ENCODE data around the gene CDKN1B. TPM values are rescaled to one million over a fixed set of nuclear protein-coding genes. Genes with fewer than 3 reads are reported as not detected.

Gene CDKN1B
- total and polyA plus RNA-seq, 2 of the 4 experiments (the other 2 are of a cell fraction): 13.9 to 17.4 TPM

DNA sequence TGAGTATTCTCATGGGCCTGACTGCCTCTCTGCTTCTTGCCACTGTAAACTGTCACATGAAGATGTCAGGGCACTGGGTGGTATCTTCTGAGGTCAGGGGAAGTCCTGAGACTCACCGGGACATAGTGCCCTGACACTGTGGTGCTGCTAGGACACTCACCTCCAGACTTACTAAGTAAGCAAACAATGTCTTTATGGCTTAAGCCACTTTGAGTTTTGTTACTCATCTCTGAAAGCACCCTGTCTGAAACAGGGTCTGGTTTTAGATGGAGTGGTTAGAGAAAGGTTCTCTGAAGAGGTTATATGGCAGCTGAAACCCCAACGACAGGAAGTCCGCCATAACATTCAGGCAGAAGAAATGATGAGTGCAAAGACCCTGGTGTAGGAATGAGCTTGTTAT is 43.9 kb upstream of the CDKN1B start:
- Histone ChIP-seq H3K23ac (ENCODE audit: low read depth, low read length) (0 out of 2 replicates have a peak overlapping the region, but pooled peaks have one; percentile 46), H3K56ac (ENCODE audit: extremely low read depth, insufficient read depth, low read length) (no peak overlapping the region), H3K9me3 (ENCODE audit: control insufficient read depth, insufficient read depth, low read length) (no peaks in the 10 kb centered on the region), H3K27ac (ENCODE audit: insufficient read depth, low read length) (no peak overlapping the region), H2AK5ac (ENCODE audit: low read depth, low read length) (peak overlapping the region; percentile 65; the same call in 1 of the 2 replicates), H3K79me1 (ENCODE audit: low read depth in 1 of 2, low read length in 2 of 2) (no peaks in the 10 kb centered on the region), H3K14ac (replicated peaks; ENCODE audit: low read depth, low read length) (no peak overlapping the region), H2AFZ (replicated peaks; ENCODE audit: low read length, poor library complexity) (peak overlapping the region; percentile 36), H4K5ac (ENCODE audit: low read depth, low read length) (no peak overlapping the region), H4K8ac (ENCODE audit: low read depth in 2 of 2, low read length in 2 of 2) (no peak overlapping the region), H3K27me3 (ENCODE audit: control insufficient read depth, insufficient read depth, low read length) (peaks cover 3% of the 10 kb centered on the region; the same call in 1 of the 2 replicates), H3K4me2 (ENCODE audit: low read depth, low read length) (no peak overlapping the region), H3K9me1 (ENCODE audit: insufficient read depth, low read length) (peaks cover 4% of the 10 kb centered on the region; the same call in 1 of the 2 replicates), H4K20me1 (ENCODE audit: insufficient read depth, low read length) (no peaks in the 10 kb centered on the region), H4K91ac (ENCODE audit: insufficient read depth, low read depth, low read length) (no peak overlapping the region), H3K36me3 (ENCODE audit: control insufficient read depth, insufficient read depth, low read length) (no peaks in the 10 kb centered on the region), H2BK120ac (ENCODE audit: low read depth, low read length) (no peak overlapping the region), H3K9ac (ENCODE audit: low read depth, low read length) (no peak overlapping the region), H3K4me3 (ENCODE audit: insufficient read depth, low read depth, low read length) (no peak overlapping the region), H3K18ac (ENCODE audit: low read depth, low read length) (no peak overlapping the region), H3K4ac (ENCODE audit: low read depth, low read length) (peak overlapping the region; percentile 43; the same call in 1 of the 2 replicates), H2BK5ac (ENCODE audit: low read depth, low read length, poor library complexity, severe bottlenecking) (no peak overlapping the region), H2BK20ac (ENCODE audit: low read depth, low read length) (no peak overlapping the region), H3K4me1 (ENCODE audit: control insufficient read depth, insufficient read depth, low read length) (peaks cover 3% of the 10 kb centered on the region; the same call in 1 of the 2 replicates), H2BK15ac (ENCODE audit: low read depth, low read length) (no peak overlapping the region), H2AK9ac (replicated peaks; ENCODE audit: low read depth, low read length, poor library complexity) (no peak overlapping the region)
- no peak for TF ChIP-seq MXI1 (IDR thresholded peaks at IDR 0.05; ENCODE audit: borderline replicate concordance, low read depth, low read length)
- TF ChIP-seq RCOR1 (IDR thresholded peaks at IDR 0.05; ENCODE audit: insufficient replicate concordance, low read length): no peak
- TF ChIP-seq MAZ (IDR thresholded peaks at IDR 0.05; ENCODE audit: borderline replicate concordance, low read depth, low read length): no peak
- TF ChIP-seq POLR2A (IDR thresholded peaks at IDR 0.05; ENCODE audit: low read depth, low read length): no peak
- TF ChIP-seq, protein P1, sequence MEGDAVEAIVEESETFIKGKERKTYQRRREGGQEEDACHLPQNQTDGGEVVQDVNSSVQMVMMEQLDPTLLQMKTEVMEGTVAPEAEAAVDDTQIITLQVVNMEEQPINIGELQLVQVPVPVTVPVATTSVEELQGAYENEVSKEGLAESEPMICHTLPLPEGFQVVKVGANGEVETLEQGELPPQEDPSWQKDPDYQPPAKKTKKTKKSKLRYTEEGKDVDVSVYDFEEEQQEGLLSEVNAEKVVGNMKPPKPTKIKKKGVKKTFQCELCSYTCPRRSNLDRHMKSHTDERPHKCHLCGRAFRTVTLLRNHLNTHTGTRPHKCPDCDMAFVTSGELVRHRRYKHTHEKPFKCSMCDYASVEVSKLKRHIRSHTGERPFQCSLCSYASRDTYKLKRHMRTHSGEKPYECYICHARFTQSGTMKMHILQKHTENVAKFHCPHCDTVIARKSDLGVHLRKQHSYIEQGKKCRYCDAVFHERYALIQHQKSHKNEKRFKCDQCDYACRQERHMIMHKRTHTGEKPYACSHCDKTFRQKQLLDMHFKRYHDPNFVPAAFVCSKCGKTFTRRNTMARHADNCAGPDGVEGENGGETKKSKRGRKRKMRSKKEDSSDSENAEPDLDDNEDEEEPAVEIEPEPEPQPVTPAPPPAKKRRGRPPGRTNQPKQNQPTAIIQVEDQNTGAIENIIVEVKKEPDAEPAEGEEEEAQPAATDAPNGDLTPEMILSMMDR (conservative IDR thresholded peaks at IDR 0.05; ENCODE audit: low read depth, low read length): no peak
- no peak for TF ChIP-seq MAFK (IDR thresholded peaks at IDR 0.05; ENCODE audit: low read depth, low read length)
- TF ChIP-seq RAD21 (IDR thresholded peaks at IDR 0.05; ENCODE audit: low read length): no peak
- TF ChIP-seq, protein P2, sequence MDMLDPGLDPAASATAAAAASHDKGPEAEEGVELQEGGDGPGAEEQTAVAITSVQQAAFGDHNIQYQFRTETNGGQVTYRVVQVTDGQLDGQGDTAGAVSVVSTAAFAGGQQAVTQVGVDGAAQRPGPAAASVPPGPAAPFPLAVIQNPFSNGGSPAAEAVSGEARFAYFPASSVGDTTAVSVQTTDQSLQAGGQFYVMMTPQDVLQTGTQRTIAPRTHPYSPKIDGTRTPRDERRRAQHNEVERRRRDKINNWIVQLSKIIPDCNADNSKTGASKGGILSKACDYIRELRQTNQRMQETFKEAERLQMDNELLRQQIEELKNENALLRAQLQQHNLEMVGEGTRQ (IDR thresholded peaks at IDR 0.05; ENCODE audit: low read depth, low read length): no peak
- TF ChIP-seq, protein P3, sequence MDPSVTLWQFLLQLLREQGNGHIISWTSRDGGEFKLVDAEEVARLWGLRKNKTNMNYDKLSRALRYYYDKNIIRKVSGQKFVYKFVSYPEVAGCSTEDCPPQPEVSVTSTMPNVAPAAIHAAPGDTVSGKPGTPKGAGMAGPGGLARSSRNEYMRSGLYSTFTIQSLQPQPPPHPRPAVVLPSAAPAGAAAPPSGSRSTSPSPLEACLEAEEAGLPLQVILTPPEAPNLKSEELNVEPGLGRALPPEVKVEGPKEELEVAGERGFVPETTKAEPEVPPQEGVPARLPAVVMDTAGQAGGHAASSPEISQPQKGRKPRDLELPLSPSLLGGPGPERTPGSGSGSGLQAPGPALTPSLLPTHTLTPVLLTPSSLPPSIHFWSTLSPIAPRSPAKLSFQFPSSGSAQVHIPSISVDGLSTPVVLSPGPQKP (IDR thresholded peaks at IDR 0.05; ENCODE audit: borderline replicate concordance, low read depth, low read length): no peak
- no peak for TF ChIP-seq NFE2L2 (IDR thresholded peaks at IDR 0.05; ENCODE audit: low read depth, low read length)
- no peak for TF ChIP-seq BHLHE40 (IDR thresholded peaks at IDR 0.05; ENCODE audit: low read depth, low read length)
- ATAC-seq (ENCODE audit: low read depth): no peak
- DNase-seq: peak; percentile 13
- POLR2A ChIA-PET (ENCODE audit: unreplicated experiment): no interaction called here
- in situ Hi-C loops (cut with MboI; ENCODE audit: low sequenced_read_pairs) (no loop called here), intact Hi-C loops (cut with micrococcal nuclease) (no loop called here), dilution Hi-C loops (cut with HindIII; ENCODE audit: low sequenced_read_pairs, unreplicated experiment) (no loop called here)
- WGBS, 2 experiments (ENCODE audit: extremely low coverage in 2 of 2, insufficient read length in 1 of 2): 100% methylated on average over 2 of the region's 3 CpGs; no CpG with 5 or more reads in 1 of the 2 experiments
- CTCF ChIA-PET: interaction anchor here (0.6 kb wide), 2 partner anchors 114 to 539 kb away, joined by 3 to 6 read pairs; no protein-coding TSS in a partner anchor
- no TSS peak for BruUV-seq (replicated peaks)
